NCI-H2196 (cell line): ENCODE measurements around the gene ALG12.

Source experiments
- DNase-seq: peaks from one replicate; lab custom pipeline; 2025; ENCODE audit not compliant: unreplicated experiment; lab: John Stamatoyannopoulos, UW

Gene ALG12

GRCh38 chr22:49915610-49916009, 2.6 kb downstream of the ALG12 start:
- DNase-seq: no peak

- no peak for DNase-seq
Observed at GRCh38 chr22:49914256-49914655, 4.0 kb downstream of the ALG12 start.

- no peak for DNase-seq
Observed at GRCh38 chr22:49913446-49913845, 4.8 kb downstream of the ALG12 start.

GRCh38 chr22:49913026-49913425, 5.2 kb downstream of the ALG12 start:
- DNase-seq: no peak

GRCh38 chr22:49911881-49912625, 6.2 kb downstream of the ALG12 start:
- DNase-seq: no peak

- no peak for DNase-seq
Observed at GRCh38 chr22:49910229-49911155, 7.7 kb downstream of the ALG12 start.

- no peak for DNase-seq
Observed at GRCh38 chr22:49909476-49910205, 8.6 kb downstream of the ALG12 start.

GRCh38 chr22:49907807-49908206, 10.4 kb downstream of the ALG12 start:
- no peak for DNase-seq

- DNase-seq: no peak
Observed at GRCh38 chr22:49906799-49907290, 11.4 kb downstream of the ALG12 start.

- no peak for DNase-seq
Observed at GRCh38 chr22:49906071-49906798, 12.0 kb downstream of the ALG12 start.

- no peak for DNase-seq
Observed at GRCh38 chr22:49905465-49905864, 12.8 kb downstream of the ALG12 start.

GRCh38 chr22:49904040-49904369, 14.2 kb downstream of the ALG12 start:
- DNase-seq: no peak

- DNase-seq: no peak
Observed at GRCh38 chr22:49903322-49904039, 14.8 kb downstream of the ALG12 start.

- no peak for DNase-seq
Observed at GRCh38 chr22:49901457-49901856, 16.8 kb downstream of the ALG12 start.

GRCh38 chr22:49900441-49901230, 17.6 kb downstream of the ALG12 start:
- DNase-seq: no peak

- no peak for DNase-seq
Observed at GRCh38 chr22:49899530-49899929, 18.7 kb downstream of the ALG12 start.

GRCh38 chr22:49897015-49897684, 21.1 kb downstream of the ALG12 start:
- DNase-seq: no peak

GRCh38 chr22:49896201-49896600, 22.0 kb downstream of the ALG12 start:
- no peak for DNase-seq
